Measurements from ENCODE around the gene COPZ1.

COPZ1 gene

DNA sequence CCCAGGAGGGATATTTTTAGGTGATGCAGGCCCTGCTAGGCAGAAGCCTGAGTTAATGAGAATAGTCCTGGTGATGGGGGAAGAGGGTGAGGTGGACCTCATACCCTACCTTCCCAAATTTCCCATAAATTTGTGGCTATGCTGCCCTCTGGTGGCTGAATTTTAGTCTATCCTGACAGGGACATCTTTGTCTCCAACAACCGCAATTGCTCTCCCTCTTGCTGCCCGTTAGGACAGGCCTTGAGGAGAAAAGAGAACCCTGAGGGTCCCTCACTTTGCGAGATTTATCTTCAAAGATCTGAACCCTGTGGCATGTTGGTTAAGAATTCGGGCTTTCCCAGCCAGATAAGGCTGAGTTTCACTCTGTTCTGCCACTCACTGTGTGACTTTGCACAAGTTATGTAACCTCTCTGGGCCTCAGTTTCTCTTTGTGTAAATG is 69.4 kb downstream of the COPZ1 start:
- DNase-seq (ENCODE audit: low read depth in 2 of 2), result no peak

DNA sequence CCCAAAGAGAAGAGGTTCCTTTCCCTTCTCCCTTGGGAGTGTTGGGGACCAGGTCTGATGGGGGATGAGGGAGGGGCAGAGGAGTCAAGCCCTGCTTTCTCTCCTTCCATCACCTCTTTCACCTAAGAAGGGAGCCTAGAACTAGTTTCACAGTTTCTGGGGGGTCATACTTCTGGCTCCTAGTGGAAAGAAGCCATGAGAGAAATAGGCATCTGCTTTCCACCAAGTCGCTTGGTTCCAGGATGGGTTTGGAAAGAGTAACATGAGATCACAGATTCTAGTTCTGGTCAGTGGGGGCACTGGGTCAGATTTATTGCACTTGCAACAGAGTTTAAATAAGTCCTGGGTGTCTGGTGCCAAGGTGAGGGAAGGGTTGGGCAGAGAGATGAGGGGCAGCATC is 70.1 kb downstream of the COPZ1 start:
- DNase-seq (ENCODE audit: low read depth in 2 of 2), result no peak

DNA sequence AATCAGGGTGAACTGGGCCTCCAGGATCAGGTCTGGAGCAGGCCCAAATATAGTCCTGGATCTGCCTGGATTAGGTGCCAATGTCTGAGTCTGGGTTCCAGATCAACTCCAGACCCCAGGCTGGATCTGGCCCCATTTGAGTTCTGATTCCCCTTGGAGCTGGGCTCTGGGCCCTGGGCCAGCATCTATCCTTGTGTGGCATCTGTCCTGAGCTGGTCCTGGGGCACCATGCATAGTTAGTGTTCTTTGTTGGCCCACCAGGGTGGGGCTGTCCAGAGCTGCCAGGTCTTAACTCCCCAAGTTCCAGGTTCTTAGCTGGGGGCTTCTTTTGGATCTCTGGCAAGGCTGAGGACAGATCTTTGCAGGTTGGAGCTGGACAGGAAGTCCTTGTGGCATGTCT is 70.6 kb downstream of the COPZ1 start:
- no peak for DNase-seq (ENCODE audit: low read depth in 2 of 2)

DNA sequence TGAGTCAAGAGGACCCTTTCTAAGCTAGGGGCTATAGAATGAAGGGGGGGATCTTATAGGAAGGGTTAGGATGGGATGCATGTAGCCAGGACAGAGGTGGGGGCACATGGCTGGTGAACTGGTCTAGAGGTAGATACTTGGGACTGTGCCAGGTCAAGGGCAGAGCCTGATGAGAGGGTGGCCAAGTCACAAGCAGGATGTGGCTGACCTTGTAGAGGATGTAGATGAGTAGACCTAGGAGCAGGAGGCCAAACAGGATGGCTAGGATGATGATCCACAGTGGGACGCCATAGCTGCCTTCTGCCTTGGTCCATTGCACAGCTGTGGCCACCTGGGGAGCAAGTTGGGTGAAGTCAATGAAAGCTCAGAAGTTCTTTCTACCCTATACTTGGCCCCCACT is 72.2 kb downstream of the COPZ1 start:
- DNase-seq (ENCODE audit: low read depth in 2 of 2), result no peak

DNA sequence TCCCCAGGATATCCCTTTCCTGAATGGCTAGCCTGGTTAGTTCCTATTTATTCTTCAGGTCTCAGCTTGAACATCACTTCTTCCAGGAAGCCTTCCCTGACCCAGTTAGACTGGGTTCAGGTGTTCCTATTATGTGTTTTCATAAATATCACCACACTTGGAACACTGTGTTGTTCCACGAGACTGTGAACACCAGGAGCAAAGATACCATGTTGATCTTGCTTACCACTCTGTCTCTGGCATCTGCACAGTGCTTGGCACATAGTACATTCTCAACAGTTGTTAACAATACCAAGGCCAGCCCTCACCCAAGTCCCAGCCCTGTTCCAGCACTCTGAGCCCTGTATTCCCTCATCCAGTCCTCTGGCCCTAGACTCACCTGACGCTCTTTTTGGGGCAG is 73.3 kb downstream of the COPZ1 start:
- DNase-seq (ENCODE audit: low read depth in 2 of 2), result no peak

DNA sequence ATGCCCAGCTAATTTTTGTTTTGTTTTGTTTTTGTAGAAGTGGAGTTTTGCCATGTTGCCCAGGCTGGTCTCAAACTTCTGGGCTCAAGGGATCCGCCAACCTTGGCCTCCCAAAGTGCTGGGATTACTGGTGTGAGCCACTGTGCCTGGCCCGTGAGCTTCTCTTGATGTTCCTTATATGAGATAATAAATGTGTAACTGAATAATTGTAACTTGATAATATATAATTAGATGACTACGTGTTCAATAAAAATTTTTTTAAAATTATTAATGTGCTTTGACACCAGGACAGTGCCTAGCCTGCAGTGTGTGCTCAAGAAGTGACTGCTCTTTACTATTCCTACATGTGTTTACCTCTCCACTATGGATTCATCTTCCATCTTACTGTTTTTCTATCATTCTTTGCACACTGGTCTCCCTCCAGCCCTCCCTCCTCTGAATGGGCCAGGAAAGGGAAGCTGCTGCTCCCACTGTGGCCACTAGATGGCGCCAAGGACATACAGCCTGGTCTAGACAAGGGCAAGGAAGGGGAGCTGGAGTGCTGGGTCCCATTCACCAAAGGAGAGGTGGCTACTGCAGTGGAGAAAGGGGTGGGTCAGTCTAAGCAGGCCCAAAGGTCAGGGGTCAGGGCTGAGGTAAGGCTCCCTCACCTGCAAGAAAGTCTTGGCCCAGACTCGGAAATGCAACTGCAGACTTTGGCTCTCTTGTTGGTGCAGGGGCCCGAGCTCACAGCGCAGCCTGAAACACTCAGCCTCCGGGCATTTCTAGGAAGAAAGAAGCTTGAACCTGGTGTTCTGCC is 74.3 kb downstream of the COPZ1 start:
- DNase-seq (ENCODE audit: low read depth in 2 of 2), result peak; percentile 67

DNA sequence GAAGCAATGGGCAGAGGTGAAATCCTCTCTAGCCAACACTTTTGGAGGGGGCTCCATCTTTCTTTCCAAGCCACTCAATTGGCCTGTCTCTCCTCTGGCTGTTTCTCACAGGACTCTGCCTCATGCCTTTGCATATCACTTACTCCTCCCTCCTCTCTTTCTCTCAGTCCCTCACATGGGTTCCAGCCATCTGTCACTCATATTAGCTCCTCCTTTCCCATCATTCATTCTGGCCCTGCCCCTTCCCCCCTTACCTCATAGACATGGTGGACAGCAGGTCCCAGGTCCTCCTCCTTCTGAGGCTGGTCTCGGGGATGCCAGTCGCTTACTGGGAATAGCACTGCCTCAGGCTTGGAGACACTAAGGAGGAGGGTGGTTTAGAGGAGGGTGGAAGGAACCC is 76.2 kb downstream of the COPZ1 start:
- no peak for DNase-seq (ENCODE audit: low read depth in 2 of 2)
